Liver (tissue), 9 donors: ENCODE data around the gene SIK2. TPM values are rescaled to one million over a fixed set of nuclear protein-coding genes. Genes with fewer than 3 reads are reported as not detected.

Experiments used
- DNase-seq: peaks from one replicate; pipeline ENCODE4 v3.0.0-alpha.2; 2017; ENCODE audit warnings: low spot score
- H3K27ac ChIP-seq, 2 donors: one replicate each; pipeline ENCODE4 v1.7.0; 2013; ENCODE audit warnings: inconsistent platforms in 2 of 2, low read length in 2 of 2, control low read depth in 1 of 2, low read depth in 1 of 2, mild to moderate bottlenecking in 1 of 2
- H3K27me3 ChIP-seq, 4 donors: one replicate each; pipeline versions ENCODE4 v1.6.1 to v1.7.0; 2013; ENCODE audit warnings: low read length in 3 of 4, inconsistent platforms in 1 of 4, mild to moderate bottlenecking in 1 of 4, moderate library complexity in 1 of 4; ENCODE audit not compliant: control insufficient read depth in 4 of 4, insufficient read depth in 4 of 4
- H3K36me3 ChIP-seq, 4 donors: one replicate each; pipeline versions ENCODE4 v1.6.1 to v1.7.0; 2013; ENCODE audit warnings: low read length in 3 of 4, mild to moderate bottlenecking in 3 of 4, low read depth in 1 of 4, moderate library complexity in 1 of 4; ENCODE audit not compliant: control insufficient read depth in 4 of 4, insufficient read depth in 3 of 4
- H3K4me1 ChIP-seq, 4 donors: one replicate each; pipeline versions ENCODE4 v1.6.1 to v1.7.0; 2013; ENCODE audit warnings: low read length in 3 of 4, mild to moderate bottlenecking in 3 of 4, moderate library complexity in 1 of 4; ENCODE audit not compliant: control insufficient read depth in 4 of 4, insufficient read depth in 4 of 4
- H3K4me3 ChIP-seq, 3 donors: one replicate each; pipeline versions ENCODE4 v1.6.1 to v1.7.0; 2013; ENCODE audit warnings: low read length in 3 of 3, control low read depth in 1 of 3, low read depth in 1 of 3, mild to moderate bottlenecking in 1 of 3
- H3K9ac ChIP-seq, 2 donors: one replicate each; pipeline ENCODE4 v1.7.0; 2013; ENCODE audit warnings: low read length in 2 of 2, mild to moderate bottlenecking in 2 of 2, moderate library complexity in 2 of 2, control low read depth in 1 of 2, low read depth in 1 of 2
- H3K9me3 ChIP-seq, 4 donors: one replicate each; pipeline versions ENCODE4 v1.6.1 to v1.7.0; 2013; ENCODE audit warnings: low read length in 3 of 4; ENCODE audit not compliant: control insufficient read depth in 4 of 4
- ATF3 ChIP-seq: IDR thresholded peaks from 2 replicates; pipeline ENCODE4 v1.6.1; 2016; ENCODE audit warnings: antibody characterized with exemption
- CTCF ChIP-seq: fragments of 150-350 bp; IDR thresholded peaks from 2 replicates; pipeline ENCODE4 v1.5.1; 2017; ENCODE audit warnings: improper control_type of control experiment, low read depth, low read length; ENCODE audit not compliant: missing input control
- EGR1 ChIP-seq, 2 donors: IDR thresholded peaks; 2 replicates each; pipeline ENCODE4 v1.6.1; 2016 to 2018; ENCODE audit warnings: antibody characterized with exemption in 2 of 2, low read depth in 2 of 2
- FOXA1 ChIP-seq: IDR thresholded peaks from 2 replicates; pipeline ENCODE4 v1.6.1; 2016; ENCODE audit warnings: antibody characterized with exemption
- FOXA2 ChIP-seq: IDR thresholded peaks from 2 replicates; pipeline ENCODE4 v1.6.1; 2016; ENCODE audit warnings: antibody characterized with exemption
- GABPA ChIP-seq, 2 donors: IDR thresholded peaks in 1 of 2; conservative IDR thresholded peaks in 1 of 2; 2 replicates each; pipeline ENCODE4 v1.6.1; 2016; ENCODE audit warnings: antibody characterized with exemption in 2 of 2, mild to moderate bottlenecking in 1 of 2, moderate library complexity in 1 of 2
- HNF4A ChIP-seq, 2 donors: conservative IDR thresholded peaks; 2 replicates each; pipeline ENCODE4 v1.6.1; 2016; ENCODE audit warnings: antibody characterized with exemption in 2 of 2, mild to moderate bottlenecking in 2 of 2
- HNF4G ChIP-seq: IDR thresholded peaks from 2 replicates; pipeline ENCODE4 v1.6.1; 2016; ENCODE audit warnings: antibody characterized with exemption
- JUND ChIP-seq, 2 donors: IDR thresholded peaks; 2 replicates each; pipeline ENCODE4 v1.6.1; 2016; ENCODE audit warnings: antibody characterized with exemption in 2 of 2
- MAX ChIP-seq: IDR thresholded peaks from 2 replicates; pipeline ENCODE4 v1.6.1; 2016; ENCODE audit warnings: antibody characterized with exemption
- NR2F2 ChIP-seq: IDR thresholded peaks from 2 replicates; pipeline ENCODE4 v1.6.1; 2016; ENCODE audit warnings: antibody characterized with exemption
- RAD21 ChIP-seq, 2 donors: IDR thresholded peaks; 2 replicates each; pipeline ENCODE4 v1.6.1; 2016; ENCODE audit warnings: antibody characterized with exemption in 2 of 2, mild to moderate bottlenecking in 2 of 2
- REST ChIP-seq: IDR thresholded peaks from 2 replicates; pipeline ENCODE4 v1.6.1; 2016; ENCODE audit warnings: antibody characterized with exemption, mild to moderate bottlenecking
- RXRA ChIP-seq, 2 donors: IDR thresholded peaks; 2 replicates each; pipeline ENCODE4 v1.6.1; 2017 to 2018; ENCODE audit warnings: antibody characterized with exemption in 2 of 2, mild to moderate bottlenecking in 1 of 2
- SP1 ChIP-seq: IDR thresholded peaks from 2 replicates; pipeline ENCODE4 v1.6.1; 2018; ENCODE audit warnings: antibody characterized with exemption, mild to moderate bottlenecking
- TAF1 ChIP-seq: conservative IDR thresholded peaks from 2 replicates; pipeline ENCODE4 v1.6.1; 2016; ENCODE audit warnings: antibody characterized with exemption, mild to moderate bottlenecking
- YY1 ChIP-seq: IDR thresholded peaks from 2 replicates; pipeline ENCODE4 v1.6.1; 2016; ENCODE audit warnings: antibody characterized with exemption, mild to moderate bottlenecking
- ZBTB33 ChIP-seq: IDR thresholded peaks from 2 replicates; pipeline ENCODE4 v1.6.1; 2016; ENCODE audit warnings: antibody characterized with exemption
- WGBS: extraction: QIAGEN DNeasy Blood & Tissue Kit; methylation state at CpG from one replicate; pipeline ENCODE4 v1.1.7; 2013; 5-methylcytosine and 5-hydroxymethylcytosine counted together
- polyA plus RNA-seq, 2 donors: library from polyadenylated mRNA; stranded (reverse) in 1 of 2; unstranded in 1 of 2; fragments of 200-250 nt in 1 of 2; fragments of >200 nt in 1 of 2; fragmentation: Nextera tagmentation in 1 of 2; extraction: Ambion mirVana in 1 of 2; gene quantifications; one replicate each; pipeline versions ENCODE4 v1.2.1 to v1.2.3, GENCODE V29; 2013 to 2015
- total RNA-seq, 2 donors: library from RNA; depleted of rRNA; stranded (reverse); fragments of >200 nt; gene quantifications; one replicate each; pipeline ENCODE4 v1.2.3, GENCODE V29; 2014
- donor health status: healthy.
- donor health status: healthy.
- donor health status: healthy.
- donor health status: healthy.
- donor health status: healthy.

Gene SIK2
- total and polyA plus RNA-seq, 4 donors = 6.5 to 15.0 (median 9.3) TPM

GRCh38 chr11:111774955-111775710 is 172.9 kb downstream of the SIK2 start:
- H3K27ac ChIP-seq = peak overlapping the region; percentile 73 to 83
- peak; percentile 58 for TF ChIP-seq SP1
- TF ChIP-seq EGR1 (IDR thresholded peaks at IDR 0.05; ENCODE audit: low read depth in 2 of 2) = no peak
- peak; percentile 47 to 54 for TF ChIP-seq RAD21 (IDR thresholded peaks at IDR 0.05)
- TF ChIP-seq HNF4G = peak; percentile 10
- peak; percentile 72 to 82 for TF ChIP-seq HNF4A (conservative IDR thresholded peaks at IDR 0.05)
- TF ChIP-seq YY1 = peak; percentile 71
- TF ChIP-seq ZBTB33 = peak; percentile 39
- peak; percentile 61 for TF ChIP-seq MAX
- TF ChIP-seq FOXA2 = no peak
- peak; percentile 53 to 70 for TF ChIP-seq RXRA (IDR thresholded peaks at IDR 0.05)
- peak; percentile 1 for TF ChIP-seq CTCF
- peak in 1 of 2 donors; percentile 61 for TF ChIP-seq JUND (IDR thresholded peaks at IDR 0.05)
- no peak for TF ChIP-seq FOXA1
- no peak for TF ChIP-seq GABPA (IDR thresholded peaks at IDR 0.05 in 1 of 2, conservative IDR thresholded peaks at IDR 0.05 in 1 of 2)
- peak; percentile 34 for TF ChIP-seq NR2F2
- peak; percentile 67 for TF ChIP-seq REST
- TF ChIP-seq ATF3 = peak; percentile 27
- peak; percentile 19 for TF ChIP-seq TAF1
- H3K36me3 ChIP-seq = no peaks in the 10 kb centered on the region
- WGBS = 42% methylated on average over 6 of the region's 6 CpGs
- peak overlapping the region in 1 of 2 donors; percentile 72 for H3K9ac ChIP-seq
- peaks cover 6 to 70% (median 31%) of the 10 kb centered on the region in 4 donors for H3K4me1 ChIP-seq
- no peak overlapping the region for H3K4me3 ChIP-seq
- no peaks in the 10 kb centered on the region for H3K27me3 ChIP-seq
- no peaks in the 10 kb centered on the region for H3K9me3 ChIP-seq
- no peak for DNase-seq
